ENCODE results near the gene LSG1.

The LSG1 gene

DNA sequence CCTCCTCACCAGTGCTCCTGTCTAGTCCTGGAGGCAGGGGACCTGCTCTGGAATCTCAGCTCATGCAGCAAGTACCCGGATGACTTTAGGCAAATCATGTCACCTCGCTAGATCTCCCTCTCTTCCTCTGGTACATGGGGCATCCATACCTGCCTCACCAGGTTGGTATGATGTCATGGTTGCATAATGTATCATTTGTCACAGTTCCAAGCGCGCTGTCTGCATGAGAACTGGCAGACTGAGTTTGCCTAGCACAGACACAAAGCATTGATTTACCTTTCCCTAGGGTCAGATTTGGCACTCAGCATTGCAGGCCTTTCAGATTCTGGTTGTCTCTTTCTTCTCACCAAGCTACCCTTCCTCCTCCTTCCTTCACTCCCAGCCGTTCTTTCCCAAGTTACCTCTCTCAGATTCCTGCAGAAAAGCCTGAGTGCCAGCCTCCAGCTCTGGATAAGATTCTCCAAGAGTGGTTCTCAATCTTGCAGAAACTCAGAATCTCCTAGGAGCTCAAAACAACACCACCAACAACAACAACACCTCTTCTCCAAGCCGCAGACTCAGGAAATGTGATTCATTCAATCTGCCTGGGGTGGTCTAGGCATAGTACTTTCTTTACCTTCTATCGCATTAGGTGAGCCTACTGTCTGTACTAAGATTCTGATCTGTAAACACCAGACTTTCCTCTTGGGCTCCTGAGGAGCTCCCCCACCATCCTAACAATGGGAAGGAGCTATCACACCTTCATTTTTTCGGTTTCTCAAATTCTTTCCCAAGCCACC lies 43.2 kb upstream of the LSG1 start:
- H3K27ac ChIP-seq (ENCODE audit: low read depth, low read length), result no peak overlapping the region
- TF ChIP-seq EZH2phosphoT487 (conservative IDR thresholded peaks at IDR 0.05; ENCODE audit: low read length) (no peak), CTCF (IDR thresholded peaks at IDR 0.05; ENCODE audit: insufficient read depth, low read length, poor library complexity, severe bottlenecking) (no peak)
- H3K36me3 ChIP-seq (ENCODE audit: low read length), result no peaks in the 10 kb centered on the region
- H3K9me2 ChIP-seq (replicated peaks; ENCODE audit: insufficient read depth, low read length), result no peaks in the 10 kb centered on the region
- H3K9me3 ChIP-seq (ENCODE audit: insufficient read depth, low read length), result no peaks in the 10 kb centered on the region
- no peak overlapping the region for H3K4me2 ChIP-seq (ENCODE audit: low read depth, low read length, poor library complexity, severe bottlenecking)
- H3F3A ChIP-seq (ENCODE audit: insufficient read depth), result no peaks in the 10 kb centered on the region
- no peaks in the 10 kb centered on the region for H4K20me1 ChIP-seq (ENCODE audit: low read depth, low read length)
- H2AFZ ChIP-seq (ENCODE audit: low read depth, low read length, severe bottlenecking), result no peak overlapping the region
- no peak overlapping the region for H3K4me3 ChIP-seq (ENCODE audit: insufficient read depth, low read length, poor library complexity, severe bottlenecking)
- H3K9ac ChIP-seq (ENCODE audit: low read length), result no peak overlapping the region
- no peaks in the 10 kb centered on the region for H3K27me3 ChIP-seq (ENCODE audit: low read length)
- no peaks in the 10 kb centered on the region for H3K79me2 ChIP-seq (ENCODE audit: insufficient read depth, low read length)

DNA sequence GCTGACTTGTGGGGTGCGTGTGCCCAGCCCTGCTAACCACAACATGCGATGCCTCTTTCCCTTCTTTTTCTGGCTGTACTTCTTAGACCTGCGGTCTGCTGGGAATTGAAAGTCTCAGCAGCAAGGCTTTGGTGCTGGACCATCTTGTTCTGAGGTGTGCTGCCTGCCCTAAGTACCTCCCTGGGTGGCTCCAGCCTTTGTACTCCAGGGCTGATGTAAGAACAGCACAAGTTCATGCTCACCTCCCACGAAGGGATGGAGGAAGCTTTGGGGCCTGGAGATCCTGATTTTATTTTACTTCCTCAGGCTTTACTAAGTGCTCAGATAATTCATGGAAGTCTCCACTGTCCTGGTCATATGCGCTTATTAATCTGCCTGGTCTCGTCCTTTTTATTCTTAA lies 42.6 kb upstream of the LSG1 start:
- no peak overlapping the region for H3K9ac ChIP-seq (ENCODE audit: low read length)
- no peaks in the 10 kb centered on the region for H4K20me1 ChIP-seq (ENCODE audit: low read depth, low read length)
- H3K27ac ChIP-seq (ENCODE audit: low read depth, low read length), result no peak overlapping the region
- H3K4me3 ChIP-seq (ENCODE audit: insufficient read depth, low read length, poor library complexity, severe bottlenecking), result no peak overlapping the region
- H3K4me2 ChIP-seq (ENCODE audit: low read depth, low read length, poor library complexity, severe bottlenecking), result no peak overlapping the region
- no peaks in the 10 kb centered on the region for H3K27me3 ChIP-seq (ENCODE audit: low read length)
- no peaks in the 10 kb centered on the region for H3K9me3 ChIP-seq (ENCODE audit: insufficient read depth, low read length)
- no peak overlapping the region for H2AFZ ChIP-seq (ENCODE audit: low read depth, low read length, severe bottlenecking)
- H3F3A ChIP-seq (ENCODE audit: insufficient read depth), result no peaks in the 10 kb centered on the region
- H3K36me3 ChIP-seq (ENCODE audit: low read length), result no peaks in the 10 kb centered on the region
- no peaks in the 10 kb centered on the region for H3K79me2 ChIP-seq (ENCODE audit: insufficient read depth, low read length)
- H3K9me2 ChIP-seq (replicated peaks; ENCODE audit: insufficient read depth, low read length), result no peaks in the 10 kb centered on the region
- no peak for TF ChIP-seq EZH2phosphoT487 (conservative IDR thresholded peaks at IDR 0.05; ENCODE audit: low read length)
- TF ChIP-seq CTCF (IDR thresholded peaks at IDR 0.05; ENCODE audit: insufficient read depth, low read length, poor library complexity, severe bottlenecking), result no peak

DNA sequence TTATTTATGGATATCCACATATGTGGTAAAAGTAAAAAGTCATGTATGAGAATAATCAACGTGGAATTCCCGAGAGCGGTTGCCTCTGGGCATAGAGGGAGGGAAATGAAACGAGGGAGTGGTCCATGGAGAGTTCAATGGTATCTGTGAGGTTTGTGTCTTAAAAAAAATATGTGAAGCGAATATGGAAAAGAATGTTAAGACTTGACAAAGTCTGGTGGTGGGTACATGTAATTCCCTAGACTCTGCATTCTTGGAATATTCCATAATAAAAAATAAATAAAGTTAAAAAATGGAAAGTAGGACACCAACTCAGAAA lies 42.1 kb upstream of the LSG1 start:
- Histone ChIP-seq H3K9ac (ENCODE audit: low read length) (no peak overlapping the region), H2AFZ (ENCODE audit: low read depth, low read length, severe bottlenecking) (no peak overlapping the region), H3K9me2 (replicated peaks; ENCODE audit: insufficient read depth, low read length) (no peaks in the 10 kb centered on the region), H3K79me2 (ENCODE audit: insufficient read depth, low read length) (no peaks in the 10 kb centered on the region), H3K4me2 (ENCODE audit: low read depth, low read length, poor library complexity, severe bottlenecking) (no peak overlapping the region), H3K9me3 (ENCODE audit: insufficient read depth, low read length) (no peaks in the 10 kb centered on the region), H3K36me3 (ENCODE audit: low read length) (no peaks in the 10 kb centered on the region), H3K4me3 (ENCODE audit: insufficient read depth, low read length, poor library complexity, severe bottlenecking) (no peak overlapping the region), H3K27ac (ENCODE audit: low read depth, low read length) (no peak overlapping the region), H3K27me3 (ENCODE audit: low read length) (no peaks in the 10 kb centered on the region), H3F3A (ENCODE audit: insufficient read depth) (no peaks in the 10 kb centered on the region), H4K20me1 (ENCODE audit: low read depth, low read length) (no peaks in the 10 kb centered on the region)
- TF ChIP-seq CTCF (IDR thresholded peaks at IDR 0.05; ENCODE audit: insufficient read depth, low read length, poor library complexity, severe bottlenecking), result no peak
- TF ChIP-seq EZH2phosphoT487 (conservative IDR thresholded peaks at IDR 0.05; ENCODE audit: low read length), result no peak
